ENCODE data around the gene CES2.

DNA sequence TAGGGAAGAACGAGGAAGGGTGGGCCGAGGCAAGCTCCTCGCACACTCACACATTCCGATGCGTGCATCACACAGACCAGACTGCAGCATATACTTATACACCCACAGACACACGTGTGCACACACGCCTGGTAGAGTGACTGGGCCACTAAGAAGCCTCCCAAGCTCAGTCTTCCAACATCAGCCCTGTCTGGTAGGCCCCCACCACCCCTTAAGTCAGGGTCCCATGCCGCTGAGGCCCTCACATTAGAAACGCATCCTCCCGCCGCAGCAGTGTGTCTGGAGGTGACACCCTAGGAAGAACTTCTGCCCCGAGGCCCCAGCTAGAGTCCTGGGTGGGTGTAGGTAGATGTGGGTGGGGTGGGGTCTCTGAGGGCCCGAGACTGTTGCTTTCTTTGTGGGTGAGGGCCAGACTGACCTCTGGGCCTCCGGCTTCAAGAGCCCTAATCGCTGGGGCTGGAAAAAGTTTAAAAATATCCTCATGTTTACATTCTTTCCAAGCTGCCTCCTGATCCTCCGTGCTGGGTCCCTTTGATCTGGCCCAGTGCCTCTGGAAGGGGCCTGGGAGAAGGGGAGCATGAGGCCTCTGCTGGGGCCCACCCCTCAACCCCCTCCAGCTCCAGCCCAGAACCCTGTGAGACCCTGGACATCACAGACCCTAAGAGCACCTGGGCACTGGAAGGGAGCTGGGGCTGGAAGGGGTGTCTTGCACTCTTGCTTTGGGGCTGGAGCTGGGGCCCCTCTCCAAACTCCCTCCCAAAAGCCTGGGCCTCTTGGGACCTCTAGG is 30.3 kb upstream of the CES2 start:
- TF ChIP-seq, protein P1, sequence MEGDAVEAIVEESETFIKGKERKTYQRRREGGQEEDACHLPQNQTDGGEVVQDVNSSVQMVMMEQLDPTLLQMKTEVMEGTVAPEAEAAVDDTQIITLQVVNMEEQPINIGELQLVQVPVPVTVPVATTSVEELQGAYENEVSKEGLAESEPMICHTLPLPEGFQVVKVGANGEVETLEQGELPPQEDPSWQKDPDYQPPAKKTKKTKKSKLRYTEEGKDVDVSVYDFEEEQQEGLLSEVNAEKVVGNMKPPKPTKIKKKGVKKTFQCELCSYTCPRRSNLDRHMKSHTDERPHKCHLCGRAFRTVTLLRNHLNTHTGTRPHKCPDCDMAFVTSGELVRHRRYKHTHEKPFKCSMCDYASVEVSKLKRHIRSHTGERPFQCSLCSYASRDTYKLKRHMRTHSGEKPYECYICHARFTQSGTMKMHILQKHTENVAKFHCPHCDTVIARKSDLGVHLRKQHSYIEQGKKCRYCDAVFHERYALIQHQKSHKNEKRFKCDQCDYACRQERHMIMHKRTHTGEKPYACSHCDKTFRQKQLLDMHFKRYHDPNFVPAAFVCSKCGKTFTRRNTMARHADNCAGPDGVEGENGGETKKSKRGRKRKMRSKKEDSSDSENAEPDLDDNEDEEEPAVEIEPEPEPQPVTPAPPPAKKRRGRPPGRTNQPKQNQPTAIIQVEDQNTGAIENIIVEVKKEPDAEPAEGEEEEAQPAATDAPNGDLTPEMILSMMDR (IDR thresholded peaks at IDR 0.05; ENCODE audit: insufficient read depth, low read length, poor library complexity, severe bottlenecking): no peak
- no peak for TF ChIP-seq EZH2phosphoT487 (conservative IDR thresholded peaks at IDR 0.05; ENCODE audit: low read length)
